Measurements from ENCODE around the gene DAO. TPM values are rescaled to one million over a fixed set of nuclear protein-coding genes. Genes with fewer than 3 reads are reported as not detected.
"Not testable (repeated sequence)": the region's sequence is repeated elsewhere in the genome, so short reads cannot be mapped to it uniquely, and the experiment has no call there.

Gene DAO
- total RNA-seq, 2 experiments from 2014 or later = not detected

- no peaks in the 10 kb centered on the region for H3K27me3 Mint-ChIP-seq (ENCODE audit: low read depth)
- intact Hi-C loops (cut with micrococcal nuclease) = no loop called here
- peaks cover 7% of the 10 kb centered on the region for H3K36me3 Mint-ChIP-seq (ENCODE audit: low read depth)
- peak overlapping the region; percentile 83 for H3K27ac Mint-ChIP-seq
- H3K4me1 Mint-ChIP-seq (ENCODE audit: low read depth) = peaks cover 29% of the 10 kb centered on the region
- CTCF ChIA-PET = no interaction called here
- DNase-seq = no peak
- no peaks in the 10 kb centered on the region for H3K9me3 Mint-ChIP-seq
- peak overlapping the region; percentile 23 for H3K4me3 Mint-ChIP-seq
Measured at GRCh38 chr12:108839018-108839889, 40.6 kb upstream of the DAO start.

GRCh38 chr12:108839890-108840230 lies 40.0 kb upstream of the DAO start:
- H3K27ac Mint-ChIP-seq = no peak overlapping the region
- CTCF ChIA-PET = interaction anchor here (0.5 kb wide), 1 partner anchor 398 kb away, joined by 4 read pairs; no protein-coding TSS in a partner anchor
- no peak overlapping the region for H3K4me3 Mint-ChIP-seq
- no peaks in the 10 kb centered on the region for H3K27me3 Mint-ChIP-seq (ENCODE audit: low read depth)
- H3K9me3 Mint-ChIP-seq = no peaks in the 10 kb centered on the region
- peaks cover 29% of the 10 kb centered on the region for H3K4me1 Mint-ChIP-seq (ENCODE audit: low read depth)
- intact Hi-C loops (cut with micrococcal nuclease) = no loop called here
- DNase-seq = no peak
- H3K36me3 Mint-ChIP-seq (ENCODE audit: low read depth) = peaks cover 7% of the 10 kb centered on the region

- Mint-ChIP-seq H3K27me3 (ENCODE audit: low read depth) (no peaks in the 10 kb centered on the region), H3K4me3 (no peak overlapping the region), H3K4me1 (ENCODE audit: low read depth) (peaks cover 27% of the 10 kb centered on the region), H3K9me3 (no peaks in the 10 kb centered on the region), H3K36me3 (ENCODE audit: low read depth) (peaks cover 4% of the 10 kb centered on the region), H3K27ac (no peak overlapping the region)
- no peak for DNase-seq
- CTCF ChIA-PET = interaction anchor here (0.5 kb wide), 1 partner anchor 397 kb away, joined by 4 read pairs; no protein-coding TSS in a partner anchor
- intact Hi-C loops (cut with micrococcal nuclease) = no loop called here
Measured at GRCh38 chr12:108840605-108841332, 39.1 kb upstream of the DAO start.

- peaks cover 27% of the 10 kb centered on the region for H3K4me1 Mint-ChIP-seq (ENCODE audit: low read depth)
- H3K9me3 Mint-ChIP-seq; H3K27ac Mint-ChIP-seq; H3K27me3 Mint-ChIP-seq (ENCODE audit: low read depth); H3K36me3 Mint-ChIP-seq (ENCODE audit: low read depth); H3K4me3 Mint-ChIP-seq; DNase-seq; CTCF ChIA-PET; intact Hi-C loops (cut with micrococcal nuclease): not testable (repeated sequence)
Measured at GRCh38 chr12:108841825-108842224, 38.1 kb upstream of the DAO start.

- Mint-ChIP-seq H3K9me3 (no peaks in the 10 kb centered on the region), H3K27ac (no peak overlapping the region), H3K27me3 (ENCODE audit: low read depth) (no peaks in the 10 kb centered on the region), H3K4me1 (ENCODE audit: low read depth) (peaks cover 24% of the 10 kb centered on the region), H3K4me3 (no peak overlapping the region), H3K36me3 (ENCODE audit: low read depth) (peaks cover 6% of the 10 kb centered on the region)
- intact Hi-C loops (cut with micrococcal nuclease) = no loop called here
- DNase-seq = no peak
- CTCF ChIA-PET = no interaction called here
Measured at GRCh38 chr12:108842361-108842760, 37.5 kb upstream of the DAO start.

- H3K36me3 Mint-ChIP-seq (ENCODE audit: low read depth) = peaks cover 5% of the 10 kb centered on the region
- H3K4me3 Mint-ChIP-seq = no peak overlapping the region
- no peak overlapping the region for H3K27ac Mint-ChIP-seq
- H3K4me1 Mint-ChIP-seq (ENCODE audit: low read depth) = peaks cover 21% of the 10 kb centered on the region
- no peak for DNase-seq
- CTCF ChIA-PET = no interaction called here
- H3K27me3 Mint-ChIP-seq (ENCODE audit: low read depth) = no peaks in the 10 kb centered on the region
- intact Hi-C loops (cut with micrococcal nuclease) = no loop called here
- no peaks in the 10 kb centered on the region for H3K9me3 Mint-ChIP-seq
Measured at GRCh38 chr12:108843187-108843586, 36.7 kb upstream of the DAO start.

GRCh38 chr12:108845696-108846095 lies 34.2 kb upstream of the DAO start:
- no peaks in the 10 kb centered on the region for H3K9me3 Mint-ChIP-seq
- H3K27ac Mint-ChIP-seq = no peak overlapping the region
- peaks cover 1% of the 10 kb centered on the region for H3K4me1 Mint-ChIP-seq (ENCODE audit: low read depth)
- H3K36me3 Mint-ChIP-seq (ENCODE audit: low read depth) = peaks cover 5% of the 10 kb centered on the region
- intact Hi-C loops (cut with micrococcal nuclease) = no loop called here
- no peaks in the 10 kb centered on the region for H3K27me3 Mint-ChIP-seq (ENCODE audit: low read depth)
- H3K4me3 Mint-ChIP-seq = no peak overlapping the region
- no peak for DNase-seq
- CTCF ChIA-PET = interaction anchor here (1.3 kb wide), 1 partner anchor 41 kb away, joined by 3 read pairs; no protein-coding TSS in a partner anchor

GRCh38 chr12:108846290-108846701 lies 33.6 kb upstream of the DAO start:
- Mint-ChIP-seq H3K27ac (no peak overlapping the region), H3K36me3 (ENCODE audit: low read depth) (peaks cover 5% of the 10 kb centered on the region), H3K9me3 (no peaks in the 10 kb centered on the region), H3K27me3 (ENCODE audit: low read depth) (no peaks in the 10 kb centered on the region), H3K4me3 (no peak overlapping the region), H3K4me1 (ENCODE audit: low read depth) (no peaks in the 10 kb centered on the region)
- no peak for DNase-seq
- CTCF ChIA-PET = interaction anchor here (0.6 to 1.3 kb wide), 2 partner anchors 42 to 226 kb away, joined by 3 to 4 read pairs; no protein-coding TSS in a partner anchor
- intact Hi-C loops (cut with micrococcal nuclease) = no loop called here

GRCh38 chr12:108847705-108848104 lies 32.2 kb upstream of the DAO start:
- no peaks in the 10 kb centered on the region for H3K4me1 Mint-ChIP-seq (ENCODE audit: low read depth)
- H3K36me3 Mint-ChIP-seq (ENCODE audit: low read depth) = peaks cover 5% of the 10 kb centered on the region
- DNase-seq = no peak
- no peak overlapping the region for H3K4me3 Mint-ChIP-seq
- H3K27me3 Mint-ChIP-seq (ENCODE audit: low read depth) = no peaks in the 10 kb centered on the region
- H3K27ac Mint-ChIP-seq = no peak overlapping the region
- CTCF ChIA-PET = interaction anchor here (0.6 kb wide), 1 partner anchor 37 kb away, joined by 3 read pairs; no protein-coding TSS in a partner anchor
- intact Hi-C loops (cut with micrococcal nuclease) = no loop called here
- H3K9me3 Mint-ChIP-seq = no peaks in the 10 kb centered on the region

GRCh38 chr12:108849660-108850059 lies 30.2 kb upstream of the DAO start:
- Mint-ChIP-seq H3K4me1 (ENCODE audit: low read depth) (peaks cover 6% of the 10 kb centered on the region), H3K27me3 (ENCODE audit: low read depth) (no peaks in the 10 kb centered on the region)
- CTCF ChIA-PET = interaction anchor here (0.9 kb wide), 1 partner anchor 233 kb away, joined by 3 read pairs; no protein-coding TSS in a partner anchor

GRCh38 chr12:108850854-108851573 lies 28.9 kb upstream of the DAO start:
- Mint-ChIP-seq H3K4me1 (ENCODE audit: low read depth) (peaks cover 11% of the 10 kb centered on the region), H3K9me3 (peaks cover 6% of the 10 kb centered on the region), H3K27ac (no peak overlapping the region), H3K36me3 (ENCODE audit: low read depth) (peaks cover 8% of the 10 kb centered on the region), H3K4me3 (no peak overlapping the region), H3K27me3 (ENCODE audit: low read depth) (no peaks in the 10 kb centered on the region)
- CTCF ChIA-PET = interaction anchor here (0.7 kb wide), 2 partner anchors 171 to 221 kb away, joined by 3 read pairs; no protein-coding TSS in a partner anchor
- DNase-seq = no peak
- intact Hi-C loops (cut with micrococcal nuclease) = loop anchor here (10.0 kb wide), 1 partner anchor 1086 kb away; the partner anchor contains the start of gene PRDM4

More at GRCh38 chr12:108849660-108850059, 30.2 kb upstream of the DAO start:
- intact Hi-C loops (cut with micrococcal nuclease) = loop anchor here (10.0 kb wide), 1 partner anchor 1085 kb away; the partner anchor contains the start of gene PRDM4
- H3K4me3 Mint-ChIP-seq = no peak overlapping the region
- DNase-seq = no peak
- H3K9me3 Mint-ChIP-seq = no peaks in the 10 kb centered on the region
- peaks cover 5% of the 10 kb centered on the region for H3K36me3 Mint-ChIP-seq (ENCODE audit: low read depth)
- no peak overlapping the region for H3K27ac Mint-ChIP-seq
